ENCODE data around the gene MAB21L4.

The MAB21L4 gene

GRCh38 chr2:240895656-240896388 is at the start of gene MAB21L4:
MAB21L4 (minus strand) TSS chr2:240896156; CDS start chr2:240895997, 159 bp downstream.
- Mint-ChIP-seq H3K36me3 (no peaks in the 10 kb centered on the region), H3K27me3 (no peaks in the 10 kb centered on the region), H3K27ac (no peak within 1 kb of the TSS), H3K4me1 (ENCODE audit: low read depth) (peaks cover 4% of the 10 kb centered on the region), H3K4me3 (no peak within 1 kb of the TSS), H3K9me3 (ENCODE audit: low read depth) (no peaks in the 10 kb centered on the region)

- H3K27me3 Mint-ChIP-seq = no peaks in the 10 kb centered on the region
- peaks cover 5% of the 10 kb centered on the region for H3K9me3 Mint-ChIP-seq (ENCODE audit: low read depth)
- no peak overlapping the region for H3K27ac Mint-ChIP-seq
- no peaks in the 10 kb centered on the region for H3K4me1 Mint-ChIP-seq (ENCODE audit: low read depth)
- no peak overlapping the region for H3K4me3 Mint-ChIP-seq
- H3K36me3 Mint-ChIP-seq = no peaks in the 10 kb centered on the region
Measured at GRCh38 chr2:240936106-240936505, 40.1 kb upstream of the MAB21L4 start.

- no peaks in the 10 kb centered on the region for H3K4me1 Mint-ChIP-seq (ENCODE audit: low read depth)
- H3K36me3 Mint-ChIP-seq = no peaks in the 10 kb centered on the region
- H3K27me3 Mint-ChIP-seq = no peaks in the 10 kb centered on the region
- no peak overlapping the region for H3K27ac Mint-ChIP-seq
- H3K4me3 Mint-ChIP-seq = no peak overlapping the region
- peaks cover 5% of the 10 kb centered on the region for H3K9me3 Mint-ChIP-seq (ENCODE audit: low read depth)
Measured at GRCh38 chr2:240935103-240935876, 39.3 kb upstream of the MAB21L4 start.

GRCh38 chr2:240934701-240935102 is 38.7 kb upstream of the MAB21L4 start:
- H3K27ac Mint-ChIP-seq = no peak overlapping the region
- no peaks in the 10 kb centered on the region for H3K27me3 Mint-ChIP-seq
- H3K4me3 Mint-ChIP-seq = no peak overlapping the region
- H3K36me3 Mint-ChIP-seq = no peaks in the 10 kb centered on the region
- peaks cover 5% of the 10 kb centered on the region for H3K9me3 Mint-ChIP-seq (ENCODE audit: low read depth)
- no peaks in the 10 kb centered on the region for H3K4me1 Mint-ChIP-seq (ENCODE audit: low read depth)

GRCh38 chr2:240933966-240934700 is 38.2 kb upstream of the MAB21L4 start:
- Mint-ChIP-seq H3K27me3 (no peaks in the 10 kb centered on the region), H3K27ac (no peak overlapping the region), H3K36me3 (no peaks in the 10 kb centered on the region), H3K9me3 (ENCODE audit: low read depth) (peaks cover 5% of the 10 kb centered on the region), H3K4me3 (no peak overlapping the region), H3K4me1 (ENCODE audit: low read depth) (no peaks in the 10 kb centered on the region)

GRCh38 chr2:240933048-240933965 is 37.4 kb upstream of the MAB21L4 start:
- H3K27ac Mint-ChIP-seq = no peak overlapping the region
- no peaks in the 10 kb centered on the region for H3K4me1 Mint-ChIP-seq (ENCODE audit: low read depth)
- H3K36me3 Mint-ChIP-seq = no peaks in the 10 kb centered on the region
- no peaks in the 10 kb centered on the region for H3K27me3 Mint-ChIP-seq
- H3K9me3 Mint-ChIP-seq (ENCODE audit: low read depth) = peaks cover 2% of the 10 kb centered on the region
- no peak overlapping the region for H3K4me3 Mint-ChIP-seq

GRCh38 chr2:240932724-240933047 is 36.7 kb upstream of the MAB21L4 start:
- H3K36me3 Mint-ChIP-seq = no peaks in the 10 kb centered on the region
- no peaks in the 10 kb centered on the region for H3K9me3 Mint-ChIP-seq (ENCODE audit: low read depth)
- no peaks in the 10 kb centered on the region for H3K4me1 Mint-ChIP-seq (ENCODE audit: low read depth)
- H3K27me3 Mint-ChIP-seq = no peaks in the 10 kb centered on the region
- H3K27ac Mint-ChIP-seq = no peak overlapping the region
- no peak overlapping the region for H3K4me3 Mint-ChIP-seq

- Mint-ChIP-seq H3K36me3 (no peaks in the 10 kb centered on the region), H3K4me3 (no peak overlapping the region), H3K4me1 (ENCODE audit: low read depth) (no peaks in the 10 kb centered on the region), H3K9me3 (ENCODE audit: low read depth) (no peaks in the 10 kb centered on the region), H3K27me3 (no peaks in the 10 kb centered on the region), H3K27ac (no peak overlapping the region)
Measured at GRCh38 chr2:240932001-240932723, 36.2 kb upstream of the MAB21L4 start.

GRCh38 chr2:240931319-240931949 is 35.5 kb upstream of the MAB21L4 start:
- H3K4me1 Mint-ChIP-seq (ENCODE audit: low read depth) = no peaks in the 10 kb centered on the region
- H3K4me3 Mint-ChIP-seq = no peak overlapping the region
- H3K9me3 Mint-ChIP-seq (ENCODE audit: low read depth) = no peaks in the 10 kb centered on the region
- H3K36me3 Mint-ChIP-seq = no peaks in the 10 kb centered on the region
- H3K27me3 Mint-ChIP-seq = no peaks in the 10 kb centered on the region
- no peak overlapping the region for H3K27ac Mint-ChIP-seq

GRCh38 chr2:240930631-240931318 is 34.8 kb upstream of the MAB21L4 start:
- Mint-ChIP-seq H3K36me3 (no peaks in the 10 kb centered on the region), H3K4me1 (ENCODE audit: low read depth) (no peaks in the 10 kb centered on the region), H3K4me3 (no peak overlapping the region), H3K9me3 (ENCODE audit: low read depth) (no peaks in the 10 kb centered on the region), H3K27ac (no peak overlapping the region), H3K27me3 (no peaks in the 10 kb centered on the region)

GRCh38 chr2:240930096-240930630 is 34.2 kb upstream of the MAB21L4 start:
- Mint-ChIP-seq H3K4me3 (no peak overlapping the region), H3K27ac (no peak overlapping the region), H3K36me3 (no peaks in the 10 kb centered on the region), H3K4me1 (ENCODE audit: low read depth) (no peaks in the 10 kb centered on the region), H3K27me3 (no peaks in the 10 kb centered on the region), H3K9me3 (ENCODE audit: low read depth) (no peaks in the 10 kb centered on the region)

GRCh38 chr2:240929364-240930095 is 33.6 kb upstream of the MAB21L4 start:
- Mint-ChIP-seq H3K27me3 (no peaks in the 10 kb centered on the region), H3K27ac (no peak overlapping the region), H3K4me3 (no peak overlapping the region), H3K36me3 (no peaks in the 10 kb centered on the region), H3K9me3 (ENCODE audit: low read depth) (no peaks in the 10 kb centered on the region), H3K4me1 (ENCODE audit: low read depth) (no peaks in the 10 kb centered on the region)
